T-cell (primary cell): ENCODE data around the gene NBPF20. TPM values are rescaled to one million over a fixed set of nuclear protein-coding genes. Genes with fewer than 3 reads are reported as not detected.
"Not testable (repeated sequence)": the region's sequence is repeated elsewhere in the genome, so short reads cannot be mapped to it uniquely, and the experiment has no call there.

Experiments
- ATAC-seq, 4 experiments: fragments of 200-7000 bp in 3 of 4; fragments of 150-1000 bp in 1 of 4; cut with Tn5 transposase; replicated peaks in 1 of 4; 1 replicate in 3 of 4; 2 replicates in 1 of 4; pipeline ENCODE4 v1.10.0; 2021; ENCODE audit warnings: moderate library complexity in 3 of 4, mild to moderate bottlenecking in 2 of 4, moderate number of reproducible peaks in 1 of 4
- CTCF ChIA-PET, 2 donors: fragments of 300-600 bp; sonication (Branson Sonifier 250); formaldehyde crosslinking; loops; one replicate each; lab custom pipeline; 2022; ENCODE audit warnings: antibody characterized with exemption in 2 of 2; lab: Charles Lee
- POLR2A ChIA-PET, 2 donors: fragments of 300-600 bp; sonication (Branson Sonifier 250); formaldehyde crosslinking; loops; one replicate each; lab custom pipeline; 2022; ENCODE audit warnings: antibody characterized with exemption in 2 of 2; lab: Charles Lee
- DNase-seq, 35 experiments: peaks; one replicate each; pipeline versions ENCODE4 v3.0.0 to v3.0.0-alpha.2; 2013 to 2023
- H3K27ac ChIP-seq: one replicate; pipeline ENCODE4 v1.5.1; 2013; ENCODE audit warnings: low read length
- H3K27me3 ChIP-seq, 2 experiments: replicated peaks in 1 of 2; 1 replicate in 1 of 2; 2 replicates in 1 of 2; pipeline versions ENCODE4 v1.6.1 to v1.7.0; 2013; ENCODE audit warnings: low read length in 1 of 2, mixed read lengths in 1 of 2; ENCODE audit not compliant: control insufficient read depth in 2 of 2, insufficient read depth in 2 of 2; ENCODE audit errors: extremely low read depth in 1 of 2
- H3K36me3 ChIP-seq, 2 donors: 1 replicate in 1 of 2; 2 replicates in 1 of 2; pipeline versions ENCODE4 v1.6.1 to v1.7.0; 2013; ENCODE audit warnings: low read length in 1 of 2; ENCODE audit not compliant: control insufficient read depth in 2 of 2, insufficient read depth in 1 of 2; ENCODE audit errors: extremely low read depth in 1 of 2
- H3K4me1 ChIP-seq, 2 experiments: 1 replicate in 1 of 2; 2 replicates in 1 of 2; pipeline versions ENCODE4 v1.6.1 to v1.7.0; 2013; ENCODE audit warnings: low read length in 2 of 2, mixed read lengths in 1 of 2; ENCODE audit not compliant: insufficient read depth in 2 of 2, control insufficient read depth in 1 of 2; ENCODE audit errors: extremely low read depth in 1 of 2
- H3K4me3 ChIP-seq, 2 donors: 1 replicate in 1 of 2; 2 replicates in 1 of 2; pipeline versions ENCODE4 v1.5.1 to v1.7.0; 2013; ENCODE audit warnings: mild to moderate bottlenecking in 2 of 2, low read length in 1 of 2, moderate library complexity in 1 of 2; ENCODE audit not compliant: control insufficient read depth in 1 of 2; ENCODE audit errors: extremely low read depth in 1 of 2
- H3K9me3 ChIP-seq: 2 replicates; pipeline ENCODE4 v1.7.0; 2013
- H3K27ac Mint-ChIP-seq, 2 donors: one replicate each; pipeline ENCODE4 v1.8.0; 2020 to 2021; ENCODE audit warnings: mild to moderate bottlenecking in 2 of 2, mixed read lengths in 2 of 2
- H3K27me3 Mint-ChIP-seq, 2 donors: one replicate each; pipeline ENCODE4 v1.8.0; 2021 to 2022; ENCODE audit warnings: mixed read lengths in 2 of 2
- H3K36me3 Mint-ChIP-seq: one replicate; pipeline ENCODE4 v1.8.0; 2021; ENCODE audit warnings: mixed read lengths
- H3K4me1 Mint-ChIP-seq, 3 donors: one replicate each; pipeline ENCODE4 v1.8.0; 2020 to 2022; ENCODE audit warnings: mixed read lengths in 3 of 3, mild to moderate bottlenecking in 1 of 3
- H3K4me3 Mint-ChIP-seq, 3 donors: one replicate each; pipeline ENCODE4 v1.8.0; 2020 to 2022; ENCODE audit warnings: mild to moderate bottlenecking in 3 of 3, mixed read lengths in 3 of 3, moderate library complexity in 3 of 3
- H3K9me3 Mint-ChIP-seq, 3 donors: one replicate each; pipeline ENCODE4 v1.8.0; 2020 to 2022; ENCODE audit warnings: mixed read lengths in 3 of 3
- WGBS: methylation state at CpG from one replicate; pipeline ENCODE4 v1.1.5; 2013; ENCODE audit warnings: missing lambda C conversion rate; ENCODE audit not compliant: insufficient coverage; 5-methylcytosine and 5-hydroxymethylcytosine counted together
- total RNA-seq, 35 experiments: library from RNA in 6 of 35; stranded (reverse) in 6 of 35; fragments of 120-200 nt in 1 of 35; gene quantifications; one replicate each; pipeline versions ENCODE4 v1.2.1 to v1.2.4 and lab custom pipeline; 2013 to 2026

NBPF20 gene
- total RNA-seq, 5 donors from 2014 or later (not counting 1 experiment from before 2014, with no cell fraction given) = 2.7 to 8.2 (median 3.9) TPM

- H3K4me1 ChIP-seq = peaks cover 0 to 10% of the 10 kb centered on the region in 2 experiments
- H3K36me3 Mint-ChIP-seq, H3K9me3 ChIP-seq, POLR2A ChIA-PET, DNase-seq, ATAC-seq, H3K27ac Mint-ChIP-seq, CTCF ChIA-PET, H3K4me3 ChIP-seq, H3K36me3 ChIP-seq, H3K27ac ChIP-seq: not testable (repeated sequence)
- Mint-ChIP-seq H3K9me3 (peaks cover 6 to 17% (median 16%) of the 10 kb centered on the region in 3 donors), H3K27me3 (peaks cover 44 to 51% of the 10 kb centered on the region in 2 donors), H3K4me1 (peaks cover 4 to 14% (median 7%) of the 10 kb centered on the region in 3 donors), H3K4me3 (peak overlapping the region in 1 of 3 donors; percentile 72)
- peaks cover 11 to 45% of the 10 kb centered on the region in 2 experiments for H3K27me3 ChIP-seq
- no CpG with 5 or more reads among the region's 15 CpGs for WGBS
Observed at GRCh38 chr1:145430830-145431229, 5.4 kb upstream of the NBPF20 start.

DNA sequence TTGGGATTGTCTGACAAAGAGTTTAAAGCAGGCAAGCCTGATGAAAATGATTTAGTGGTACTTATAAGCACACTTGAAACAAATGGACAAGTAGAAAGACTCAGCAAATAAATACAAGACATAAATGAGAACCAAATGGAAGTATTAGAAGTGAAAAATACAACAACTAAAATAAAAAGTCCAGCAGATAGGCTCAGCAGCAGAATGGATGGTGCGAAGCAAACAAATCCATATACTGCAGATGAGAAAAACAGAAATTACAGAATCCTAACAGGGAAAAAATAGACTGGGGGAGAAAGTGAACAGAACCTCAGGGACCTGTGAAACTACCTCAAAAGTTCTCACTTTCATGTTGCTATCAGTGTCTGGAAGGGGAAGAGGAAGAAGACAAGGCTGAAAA, 3.9 kb upstream of the NBPF20 start:
- H3K9me3 ChIP-seq, H3K4me3 ChIP-seq, ATAC-seq, H3K36me3 ChIP-seq, H3K27ac Mint-ChIP-seq, DNase-seq, POLR2A ChIA-PET, H3K36me3 Mint-ChIP-seq, CTCF ChIA-PET, H3K27ac ChIP-seq, H3K4me3 Mint-ChIP-seq: not testable (repeated sequence)
- Mint-ChIP-seq H3K4me1 (peaks cover 13 to 23% (median 15%) of the 10 kb centered on the region in 3 donors), H3K9me3 (peaks cover 6 to 17% (median 16%) of the 10 kb centered on the region in 3 donors), H3K27me3 (peaks cover 44 to 53% of the 10 kb centered on the region in 2 donors)
- Histone ChIP-seq H3K4me1 (peaks cover 0 to 20% of the 10 kb centered on the region in 2 experiments), H3K27me3 (peaks cover 11 to 46% of the 10 kb centered on the region in 2 experiments)
- WGBS = no CpG with 5 or more reads among the region's 1 CpG

DNA sequence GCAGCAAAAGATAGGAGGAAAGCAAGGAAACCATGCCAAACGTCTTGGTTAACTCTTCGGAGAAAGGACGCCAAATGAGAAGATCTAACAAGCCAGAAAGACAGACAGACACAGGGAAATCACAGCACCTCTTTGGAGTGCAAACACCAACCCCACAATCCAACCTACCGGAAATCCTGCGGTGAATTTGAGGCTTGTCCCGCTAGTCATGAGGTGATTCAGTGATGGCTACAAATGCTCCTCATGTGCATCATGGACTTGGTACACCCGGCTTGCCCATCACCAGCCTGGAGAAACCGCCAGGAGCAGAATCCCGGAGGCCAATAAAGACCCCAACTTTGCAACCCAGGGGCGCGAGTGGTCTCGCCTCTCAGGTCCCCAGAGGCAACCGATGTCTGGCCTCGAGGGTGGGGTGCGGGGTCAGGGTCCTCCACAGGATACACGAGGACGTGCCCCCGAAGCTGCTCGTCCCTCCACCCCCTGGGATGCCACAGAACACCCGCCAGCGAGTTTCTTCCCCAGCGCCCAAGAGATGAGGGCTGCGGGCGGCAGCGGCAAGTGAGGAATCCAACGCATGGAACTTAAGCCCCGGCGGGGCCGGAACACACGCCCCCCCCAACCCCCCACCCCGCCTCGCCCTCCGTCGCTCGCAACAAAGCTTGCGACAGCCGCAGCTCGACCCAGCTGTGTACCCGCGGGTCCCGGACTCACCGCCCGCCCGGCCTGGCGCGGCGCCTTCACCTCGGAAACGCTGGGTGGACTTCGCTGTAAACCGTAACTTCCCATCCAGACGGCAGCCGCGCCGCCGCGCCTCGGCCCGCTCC, 579 bp downstream of the NBPF20 start:
- H3K9me3 ChIP-seq, H3K36me3 ChIP-seq, H3K36me3 Mint-ChIP-seq, POLR2A ChIA-PET, H3K27ac ChIP-seq, CTCF ChIA-PET, H3K9me3 Mint-ChIP-seq: not testable (repeated sequence)
- peaks cover 27 to 29% of the 10 kb centered on the region in 2 donors for H3K27me3 Mint-ChIP-seq
- ATAC-seq (peak; percentile 78 to 83 (median 81)), DNase-seq (peak in 22 of 35 experiments; percentile 1 to 54 (median 20))
- 0% methylated on average over 9 of the region's 59 CpGs for WGBS
- peak overlapping the region in 1 of 2 donors; percentile 92 for H3K27ac Mint-ChIP-seq
- peak overlapping the region; percentile 64 to 77 for H3K4me3 ChIP-seq
- H3K4me1 ChIP-seq = peaks cover 0 to 12% of the 10 kb centered on the region in 2 experiments
- peak overlapping the region; percentile 94 to 96 (median 96) for H3K4me3 Mint-ChIP-seq
- H3K27me3 ChIP-seq = peaks cover 9 to 26% of the 10 kb centered on the region in 2 experiments
- H3K4me1 Mint-ChIP-seq = peaks cover 7 to 13% (median 10%) of the 10 kb centered on the region in 3 donors

DNA sequence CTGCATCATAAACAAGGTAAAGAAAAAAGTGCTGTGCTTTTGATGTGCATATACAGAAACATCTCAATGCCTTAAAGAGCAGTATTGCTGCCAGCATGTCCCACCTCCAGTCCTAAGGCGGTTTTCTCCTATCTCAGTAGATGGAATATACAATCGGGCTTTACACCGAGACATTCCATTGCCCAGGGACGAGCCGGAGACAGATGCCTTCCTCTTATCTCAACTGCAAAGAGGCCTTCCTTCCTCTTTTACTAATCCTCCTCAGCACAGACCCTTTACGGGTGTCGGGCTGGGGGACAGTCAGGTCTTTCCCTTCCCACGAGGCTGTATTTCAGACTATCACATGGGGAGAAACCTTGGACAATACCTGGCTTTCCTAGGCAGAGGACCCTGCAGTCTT, 10.3 kb downstream of the NBPF20 start:
- H3K36me3 Mint-ChIP-seq, H3K4me1 ChIP-seq, H3K27me3 Mint-ChIP-seq, H3K4me3 ChIP-seq, H3K27ac Mint-ChIP-seq, DNase-seq, POLR2A ChIA-PET, H3K36me3 ChIP-seq, H3K9me3 Mint-ChIP-seq, ATAC-seq, H3K9me3 ChIP-seq, H3K27ac ChIP-seq, H3K4me3 Mint-ChIP-seq, H3K27me3 ChIP-seq, H3K4me1 Mint-ChIP-seq, CTCF ChIA-PET: not testable (repeated sequence)
- WGBS = no CpG with 5 or more reads among the region's 8 CpGs

GRCh38 chr1:145407266-145407665, 18.1 kb downstream of the NBPF20 start:
- H3K27ac Mint-ChIP-seq, H3K27me3 Mint-ChIP-seq, H3K4me3 ChIP-seq, H3K9me3 Mint-ChIP-seq, H3K9me3 ChIP-seq, POLR2A ChIA-PET, H3K36me3 Mint-ChIP-seq, CTCF ChIA-PET, DNase-seq, H3K4me3 Mint-ChIP-seq, H3K27me3 ChIP-seq, H3K27ac ChIP-seq, H3K36me3 ChIP-seq, H3K4me1 Mint-ChIP-seq, ATAC-seq, H3K4me1 ChIP-seq: not testable (repeated sequence)
- no CpG with 5 or more reads among the region's 14 CpGs for WGBS

GRCh38 chr1:145404949-145405348, 20.5 kb downstream of the NBPF20 start:
- ATAC-seq, H3K36me3 ChIP-seq, DNase-seq, POLR2A ChIA-PET, H3K27ac ChIP-seq, H3K4me1 ChIP-seq, H3K4me1 Mint-ChIP-seq, H3K9me3 ChIP-seq, CTCF ChIA-PET, H3K9me3 Mint-ChIP-seq, H3K4me3 ChIP-seq, H3K27ac Mint-ChIP-seq, H3K4me3 Mint-ChIP-seq, H3K27me3 Mint-ChIP-seq, H3K27me3 ChIP-seq, H3K36me3 Mint-ChIP-seq: not testable (repeated sequence)
- WGBS = no CpG with 5 or more reads among the region's 7 CpGs
